NT2/D1 (cell line): ENCODE results near the gene INPP4B.

Experiments used
- SUZ12 ChIP-seq: IDR thresholded peaks from 2 replicates; pipeline ENCODE4 v1.6.1; 2011; ENCODE audit not compliant: insufficient read length, insufficient read depth; ENCODE audit errors: extremely low read depth
- YY1 ChIP-seq: IDR thresholded peaks from 2 replicates; pipeline ENCODE4 v1.6.1; 2011; ENCODE audit not compliant: insufficient read length, insufficient read depth

- no peak for TF ChIP-seq YY1
- TF ChIP-seq SUZ12: no peak
Observed at GRCh38 chr4:142686081-142686480, 160.0 kb downstream of the INPP4B start.
